ENCODE data around the gene RIPK3. TPM values are rescaled to one million over a fixed set of nuclear protein-coding genes. Genes with fewer than 3 reads are reported as not detected.
A peak's percentile ranks its signal among the peaks of the same experiment; 100 is the strongest.

RIPK3 gene
- total RNA-seq, 1 experiment from 2014 or later, result not detected

DNA sequence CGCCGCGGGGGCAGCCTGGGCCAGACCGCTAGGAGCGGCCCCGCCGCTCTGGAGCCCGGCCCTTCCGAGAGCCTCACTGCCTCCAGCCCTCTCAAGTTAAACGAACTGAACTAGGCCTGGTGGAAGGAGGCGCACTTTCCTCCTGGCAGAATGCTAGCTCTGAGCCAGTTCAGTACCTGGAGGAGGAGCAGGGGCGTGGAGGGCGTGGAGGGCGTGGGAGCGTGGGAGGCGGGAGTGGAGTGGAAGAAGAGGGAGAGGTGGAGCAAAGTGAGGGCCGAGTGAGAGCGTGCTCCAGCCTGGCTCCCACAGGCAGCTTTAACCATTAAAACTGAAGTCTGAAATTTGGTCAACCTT is 23.2 kb downstream of the RIPK3 start:
- H3K9me3 ChIP-seq, result no peaks in the 10 kb centered on the region
- H3K4me3 ChIP-seq, result no peak overlapping the region
- H3K27me3 ChIP-seq, result no peaks in the 10 kb centered on the region
- DNase-seq, result no peak
- no peaks in the 10 kb centered on the region for H3K36me3 ChIP-seq

DNA sequence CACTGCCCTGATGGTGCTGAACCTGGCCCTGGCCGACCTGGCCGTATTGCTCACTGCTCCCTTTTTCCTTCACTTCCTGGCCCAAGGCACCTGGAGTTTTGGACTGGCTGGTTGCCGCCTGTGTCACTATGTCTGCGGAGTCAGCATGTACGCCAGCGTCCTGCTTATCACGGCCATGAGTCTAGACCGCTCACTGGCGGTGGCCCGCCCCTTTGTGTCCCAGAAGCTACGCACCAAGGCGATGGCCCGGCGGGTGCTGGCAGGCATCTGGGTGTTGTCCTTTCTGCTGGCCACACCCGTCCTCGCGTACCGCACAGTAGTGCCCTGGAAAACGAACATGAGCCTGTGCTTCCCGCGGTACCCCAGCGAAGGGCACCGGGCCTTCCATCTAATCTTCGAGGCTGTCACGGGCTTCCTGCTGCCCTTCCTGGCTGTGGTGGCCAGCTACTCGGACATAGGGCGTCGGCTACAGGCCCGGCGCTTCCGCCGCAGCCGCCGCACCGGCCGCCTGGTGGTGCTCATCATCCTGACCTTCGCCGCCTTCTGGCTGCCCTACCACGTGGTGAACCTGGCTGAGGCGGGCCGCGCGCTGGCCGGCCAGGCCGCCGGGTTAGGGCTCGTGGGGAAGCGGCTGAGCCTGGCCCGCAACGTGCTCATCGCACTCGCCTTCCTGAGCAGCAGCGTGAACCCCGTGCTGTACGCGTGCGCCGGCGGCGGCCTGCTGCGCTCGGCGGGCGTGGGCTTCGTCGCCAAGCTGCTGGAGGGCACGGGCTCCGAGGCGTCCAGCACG is 23.8 kb downstream of the RIPK3 start:
- no peak for DNase-seq
- Histone ChIP-seq H3K9me3 (no peaks in the 10 kb centered on the region), H3K36me3 (no peaks in the 10 kb centered on the region), H3K27me3 (no peaks in the 10 kb centered on the region), H3K4me3 (no peak overlapping the region)

DNA sequence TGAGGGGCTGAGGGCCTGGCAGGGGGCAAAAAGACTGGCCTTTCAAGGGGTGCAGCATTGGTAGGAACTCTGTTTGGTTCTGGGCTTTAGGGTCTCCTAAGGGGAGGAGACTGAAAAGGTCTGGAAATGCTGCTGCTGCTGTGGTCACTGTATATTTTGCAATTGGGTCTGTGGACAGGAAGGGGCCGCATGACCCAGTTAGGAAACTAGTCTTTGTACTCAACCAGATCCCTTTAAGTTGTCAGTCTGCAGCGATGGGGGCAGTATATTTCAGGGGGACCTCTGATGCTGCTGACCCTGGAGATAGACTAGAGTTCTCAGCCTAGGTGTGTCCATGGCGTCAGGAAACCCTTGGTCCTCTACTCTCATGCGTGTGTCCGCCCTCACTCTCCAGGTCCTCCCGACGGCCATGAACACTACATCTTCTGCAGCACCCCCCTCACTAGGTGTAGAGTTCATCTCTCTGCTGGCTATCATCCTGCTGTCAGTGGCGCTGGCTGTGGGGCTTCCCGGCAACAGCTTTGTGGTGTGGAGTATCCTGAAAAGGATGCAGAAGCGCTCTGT is 24.5 kb downstream of the RIPK3 start:
- H3K36me3 ChIP-seq, result no peaks in the 10 kb centered on the region
- H3K9me3 ChIP-seq, result no peaks in the 10 kb centered on the region
- H3K4me3 ChIP-seq, result no peak overlapping the region
- no peaks in the 10 kb centered on the region for H3K27me3 ChIP-seq
- DNase-seq, result no peak

DNA sequence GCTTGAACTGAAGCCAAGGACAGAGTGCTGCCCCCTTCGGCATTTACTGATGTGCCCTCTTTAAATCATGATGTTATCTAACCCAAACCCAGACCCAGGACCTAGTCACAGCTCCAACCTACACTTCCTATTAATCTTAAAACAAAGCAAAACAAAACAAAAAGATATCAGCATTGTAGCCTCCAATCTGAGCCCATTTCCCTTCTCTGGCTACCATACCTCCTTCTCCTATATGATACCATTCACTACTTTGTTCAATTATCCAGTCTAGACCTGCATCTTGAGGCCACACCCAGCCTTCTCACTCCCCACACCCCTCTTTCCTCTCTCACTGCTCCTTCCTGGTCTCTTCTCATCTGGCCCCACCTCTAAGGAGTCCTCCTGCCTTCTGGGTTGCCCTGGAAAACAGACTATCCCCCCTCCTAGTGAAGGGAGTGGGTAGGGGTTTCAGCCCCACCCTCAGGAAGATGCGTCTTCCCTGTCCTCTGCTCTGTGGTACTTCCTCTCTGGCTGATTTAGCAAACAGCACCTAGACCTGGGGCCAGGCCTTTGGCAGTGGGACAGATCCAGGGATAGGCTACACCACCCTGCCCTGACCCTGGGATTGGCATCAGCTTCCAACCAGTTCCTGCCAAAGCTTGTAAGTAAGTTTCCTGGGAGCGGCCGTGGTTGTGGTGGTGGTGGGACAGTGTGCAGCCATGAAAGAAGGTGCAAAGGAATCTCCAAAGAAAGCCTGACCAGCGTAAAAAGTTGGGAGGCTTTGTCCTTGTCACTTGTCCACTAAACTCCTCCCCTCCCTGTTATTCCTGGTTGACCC is 25.2 kb downstream of the RIPK3 start:
- Histone ChIP-seq H3K36me3 (no peaks in the 10 kb centered on the region), H3K27me3 (no peaks in the 10 kb centered on the region), H3K9me3 (no peaks in the 10 kb centered on the region), H3K4me3 (no peak overlapping the region)
- DNase-seq, result no peak

DNA sequence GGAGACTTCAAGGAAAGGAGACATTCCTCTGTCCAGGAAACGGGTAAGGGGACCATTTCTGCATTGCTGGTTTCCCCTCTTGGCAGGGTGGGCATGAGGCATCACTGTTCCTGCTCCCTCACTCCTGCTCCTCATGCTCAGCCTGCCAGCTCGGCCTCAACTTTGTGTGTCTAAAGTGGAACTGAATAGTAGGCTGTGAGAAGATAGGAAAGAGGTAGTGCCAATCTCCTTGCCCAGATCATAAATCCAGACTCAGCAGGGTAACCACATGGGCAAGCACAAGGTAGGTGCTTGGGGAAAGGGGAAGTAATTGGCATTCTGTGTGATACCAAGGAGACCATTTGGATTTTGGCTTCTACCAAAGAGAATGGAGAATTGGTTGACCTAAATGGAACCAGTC is 25.9 kb downstream of the RIPK3 start:
- no peak overlapping the region for H3K4me3 ChIP-seq
- H3K36me3 ChIP-seq, result peaks cover under 1% of the 10 kb centered on the region; the same call in 1 of the 2 replicates
- no peaks in the 10 kb centered on the region for H3K9me3 ChIP-seq
- H3K27me3 ChIP-seq, result no peaks in the 10 kb centered on the region
- no peak for DNase-seq

DNA sequence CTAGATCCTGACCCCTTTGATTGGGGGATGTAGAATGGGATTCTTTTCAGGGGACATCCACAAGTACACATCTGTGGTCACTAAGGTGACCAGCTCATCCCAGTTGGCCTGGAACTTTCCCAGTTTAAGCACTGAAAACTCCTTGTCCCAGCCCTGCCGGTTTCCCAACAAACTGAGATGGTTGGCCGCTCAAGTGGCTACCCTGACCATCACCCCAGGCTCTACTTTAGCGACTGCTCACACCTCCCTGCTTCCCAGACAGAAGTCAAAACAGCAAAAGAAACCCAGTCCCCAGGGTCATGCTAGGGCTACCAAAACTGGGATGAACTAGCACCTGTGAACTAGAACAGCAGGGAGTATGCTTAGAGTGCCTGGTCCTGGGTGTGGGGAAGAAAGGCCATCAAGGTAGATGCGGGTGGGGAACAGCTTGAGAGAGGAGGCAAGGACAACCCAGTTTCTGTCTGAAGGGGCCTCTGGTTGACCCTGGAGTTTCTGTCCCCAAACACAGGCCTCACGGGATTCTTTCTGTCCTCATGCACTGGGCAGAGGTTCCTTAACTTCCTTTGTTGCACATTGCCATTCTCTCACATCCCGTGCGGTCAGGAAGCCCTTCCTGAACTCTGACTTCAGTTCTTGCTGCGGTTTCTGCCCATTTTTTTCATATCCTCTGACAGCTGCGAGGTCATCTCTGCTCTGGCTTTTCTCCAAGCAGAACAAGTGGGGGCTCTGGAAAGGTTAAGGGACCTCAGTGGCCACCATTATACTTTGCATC is 26.9 kb downstream of the RIPK3 start:
- no peak for DNase-seq
- H3K9me3 ChIP-seq, result no peaks in the 10 kb centered on the region
- peaks cover 2% of the 10 kb centered on the region; the same call in 1 of the 2 replicates for H3K36me3 ChIP-seq
- no peak overlapping the region for H3K4me3 ChIP-seq
- no peaks in the 10 kb centered on the region for H3K27me3 ChIP-seq

DNA sequence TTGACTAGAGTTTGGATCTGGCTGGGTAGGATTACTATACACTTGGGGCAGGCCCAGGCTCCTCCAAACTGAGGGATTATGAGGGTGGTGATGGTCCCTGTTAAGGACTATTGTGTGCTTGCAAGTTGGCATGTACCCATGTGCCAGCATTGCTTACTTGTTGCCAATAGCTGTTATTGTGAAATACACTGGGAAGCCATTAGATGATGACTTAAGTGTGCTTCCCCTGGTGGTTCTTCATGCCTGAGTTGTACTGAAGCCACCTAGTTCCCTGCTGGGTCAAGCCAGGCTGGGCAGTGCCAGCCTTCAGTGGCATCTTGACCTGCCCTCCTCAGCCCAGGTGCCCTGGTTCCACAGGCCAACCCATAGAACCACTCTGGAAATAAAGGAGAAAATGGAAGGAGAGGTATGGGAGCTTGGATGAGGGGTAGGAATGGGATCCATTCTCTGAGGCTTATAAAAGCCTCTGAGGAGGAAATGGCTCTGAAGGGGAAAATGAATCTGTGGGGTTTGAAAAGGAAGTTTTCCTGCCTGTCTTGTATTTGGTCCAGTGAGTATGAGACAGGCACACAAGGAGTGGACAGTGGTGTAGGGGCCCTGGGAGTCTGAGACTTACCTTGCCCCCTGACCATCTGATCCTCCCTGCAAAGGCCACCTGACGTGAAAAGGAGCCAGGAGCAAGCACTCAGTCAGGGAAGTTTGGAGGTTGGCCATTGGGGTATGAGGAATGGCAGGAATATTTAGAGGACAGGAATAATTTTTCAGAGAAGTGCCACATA is 27.8 kb downstream of the RIPK3 start:
- Histone ChIP-seq H3K27me3 (no peaks in the 10 kb centered on the region), H3K4me3 (no peak overlapping the region), H3K9me3 (no peaks in the 10 kb centered on the region), H3K36me3 (peaks cover 2% of the 10 kb centered on the region; the same call in 1 of the 2 replicates)
- no peak for DNase-seq

DNA sequence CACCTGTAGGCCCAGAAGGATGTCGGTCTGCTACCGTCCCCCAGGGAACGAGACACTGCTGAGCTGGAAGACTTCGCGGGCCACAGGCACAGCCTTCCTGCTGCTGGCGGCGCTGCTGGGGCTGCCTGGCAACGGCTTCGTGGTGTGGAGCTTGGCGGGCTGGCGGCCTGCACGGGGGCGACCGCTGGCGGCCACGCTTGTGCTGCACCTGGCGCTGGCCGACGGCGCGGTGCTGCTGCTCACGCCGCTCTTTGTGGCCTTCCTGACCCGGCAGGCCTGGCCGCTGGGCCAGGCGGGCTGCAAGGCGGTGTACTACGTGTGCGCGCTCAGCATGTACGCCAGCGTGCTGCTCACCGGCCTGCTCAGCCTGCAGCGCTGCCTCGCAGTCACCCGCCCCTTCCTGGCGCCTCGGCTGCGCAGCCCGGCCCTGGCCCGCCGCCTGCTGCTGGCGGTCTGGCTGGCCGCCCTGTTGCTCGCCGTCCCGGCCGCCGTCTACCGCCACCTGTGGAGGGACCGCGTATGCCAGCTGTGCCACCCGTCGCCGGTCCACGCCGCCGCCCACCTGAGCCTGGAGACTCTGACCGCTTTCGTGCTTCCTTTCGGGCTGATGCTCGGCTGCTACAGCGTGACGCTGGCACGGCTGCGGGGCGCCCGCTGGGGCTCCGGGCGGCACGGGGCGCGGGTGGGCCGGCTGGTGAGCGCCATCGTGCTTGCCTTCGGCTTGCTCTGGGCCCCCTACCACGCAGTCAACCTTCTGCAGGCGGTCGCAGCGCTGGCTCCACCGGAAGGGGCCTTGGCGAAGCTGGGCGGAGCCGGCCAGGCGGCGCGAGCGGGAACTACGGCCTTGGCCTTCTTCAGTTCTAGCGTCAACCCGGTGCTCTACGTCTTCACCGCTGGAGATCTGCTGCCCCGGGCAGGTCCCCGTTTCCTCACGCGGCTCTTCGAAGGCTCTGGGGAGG is 28.9 kb downstream of the RIPK3 start, which contains the start of gene LTB4R:
Gene LTB4R, plus strand, starts transcription at position 857 of the 959 bp plus-strand sequence. CDS start 4,150 bp downstream, outside the sequence.
- Histone ChIP-seq H3K9me3 (no peaks in the 10 kb centered on the region), H3K36me3 (peaks cover 2% of the 10 kb centered on the region; the same call in 1 of the 2 replicates), H3K27me3 (no peaks in the 10 kb centered on the region), H3K4me3 (no peak within 1 kb of the TSS)
- no peak for DNase-seq

DNA sequence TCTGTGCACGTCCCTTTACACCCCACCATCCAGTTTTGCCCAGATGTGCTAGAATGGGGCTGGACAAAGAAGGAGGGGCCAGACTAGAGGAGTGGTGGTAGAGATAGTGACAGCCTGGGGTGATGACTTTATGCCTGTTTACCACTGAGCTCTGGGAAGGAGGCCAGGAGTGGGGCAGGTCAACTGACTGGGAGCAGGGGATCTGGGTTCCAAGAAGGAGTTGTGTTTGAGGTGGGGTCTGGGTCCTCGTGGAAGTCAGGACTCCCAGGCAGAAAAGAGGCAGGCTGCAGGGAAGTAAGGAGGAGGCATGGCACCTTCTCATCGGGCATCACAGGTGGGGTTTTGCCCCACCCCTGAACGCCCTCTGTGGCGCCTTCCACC is 29.5 kb downstream of the RIPK3 start:
- Histone ChIP-seq H3K9me3 (no peaks in the 10 kb centered on the region), H3K36me3 (peaks cover 2% of the 10 kb centered on the region; the same call in 1 of the 2 replicates), H3K27me3 (no peaks in the 10 kb centered on the region), H3K4me3 (no peak overlapping the region)
- no peak for DNase-seq

DNA sequence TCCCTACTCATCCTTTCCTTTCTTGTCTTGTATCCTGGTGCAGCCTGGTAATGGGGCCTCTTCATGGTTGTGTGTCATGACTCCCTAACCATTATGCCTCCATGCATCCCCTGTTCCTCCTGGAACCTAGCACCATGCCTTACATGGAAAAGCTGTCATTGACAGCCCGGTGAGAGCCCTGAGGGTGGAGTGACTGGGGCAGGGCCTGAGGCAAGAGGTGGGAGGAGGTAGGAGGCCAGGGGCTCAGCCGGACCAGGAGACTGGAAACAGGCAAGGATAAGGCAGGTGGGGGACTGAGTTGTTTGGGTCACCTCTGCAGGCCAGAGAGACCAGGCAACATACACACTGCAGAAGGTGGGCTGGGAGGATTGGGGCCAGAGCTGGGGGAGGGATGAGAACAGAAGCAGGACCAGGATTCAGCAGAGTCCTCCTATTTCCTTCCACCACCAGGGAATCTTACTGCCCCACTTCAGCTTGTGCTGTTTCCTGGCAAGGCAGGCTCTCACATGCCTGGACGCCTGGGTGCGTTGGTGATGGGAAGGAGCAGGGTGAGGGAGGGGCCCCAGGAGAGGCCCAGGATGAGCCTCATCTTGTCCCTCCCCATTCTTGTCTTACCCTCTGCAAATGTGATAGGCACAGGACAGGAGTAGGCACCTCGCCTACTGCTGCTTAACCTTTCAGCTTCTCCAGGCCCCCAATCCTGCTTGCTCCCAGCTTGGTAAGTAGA is 30.1 kb downstream of the RIPK3 start, which contains the start of gene LTB4R2:
Gene LTB4R2, plus strand, starts transcription at position 603 of the 727 bp plus-strand sequence. CDS start 525 bp downstream, outside the sequence.
- Histone ChIP-seq H3K36me3 (peaks cover 2% of the 10 kb centered on the region; the same call in 1 of the 2 replicates), H3K4me3 (no peak within 1 kb of the TSS), H3K9me3 (no peaks in the 10 kb centered on the region), H3K27me3 (no peaks in the 10 kb centered on the region)
- no peak for DNase-seq

DNA sequence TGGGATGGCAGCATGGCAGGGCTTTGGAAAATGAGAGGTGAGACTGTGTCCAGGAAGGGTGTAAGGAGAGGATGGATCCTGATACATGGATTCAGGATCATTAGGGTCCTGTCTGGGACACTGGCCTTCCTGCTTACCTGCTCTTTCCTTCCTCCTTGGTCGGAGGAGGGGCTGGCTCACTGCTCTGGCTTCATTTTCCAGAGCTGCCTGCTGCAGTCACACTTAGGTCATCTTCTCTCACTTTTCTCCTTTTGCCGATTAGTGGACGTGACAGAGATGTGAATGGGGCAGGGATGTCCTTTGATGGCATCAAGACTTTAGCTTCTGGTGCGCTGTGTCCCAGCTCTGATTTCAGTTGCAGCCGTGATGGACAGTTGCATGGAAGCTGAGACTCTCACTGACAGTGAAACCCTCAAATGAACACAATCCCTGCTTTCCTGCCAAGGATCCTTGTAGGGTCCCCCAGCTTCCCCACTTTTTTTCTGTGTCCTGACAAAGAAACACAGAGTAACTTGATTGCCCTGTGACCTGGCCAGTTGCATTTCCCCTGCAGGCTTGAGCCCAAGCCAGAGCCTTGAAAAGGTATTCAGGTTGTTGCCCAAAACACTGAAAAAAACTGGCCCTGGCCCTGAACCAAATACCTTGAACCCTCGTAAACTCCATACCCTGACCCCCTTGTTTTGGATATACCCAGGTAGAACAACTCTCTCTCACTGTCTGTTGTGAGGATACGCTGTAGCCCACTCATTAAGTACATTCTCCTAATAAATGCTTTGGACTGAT is 31.3 kb downstream of the RIPK3 start:
- H3K4me3 ChIP-seq, result no peak overlapping the region
- DNase-seq, result no peak
- H3K9me3 ChIP-seq, result no peaks in the 10 kb centered on the region
- no peaks in the 10 kb centered on the region for H3K27me3 ChIP-seq
- peaks cover 2% of the 10 kb centered on the region; the same call in 1 of the 2 replicates for H3K36me3 ChIP-seq

DNA sequence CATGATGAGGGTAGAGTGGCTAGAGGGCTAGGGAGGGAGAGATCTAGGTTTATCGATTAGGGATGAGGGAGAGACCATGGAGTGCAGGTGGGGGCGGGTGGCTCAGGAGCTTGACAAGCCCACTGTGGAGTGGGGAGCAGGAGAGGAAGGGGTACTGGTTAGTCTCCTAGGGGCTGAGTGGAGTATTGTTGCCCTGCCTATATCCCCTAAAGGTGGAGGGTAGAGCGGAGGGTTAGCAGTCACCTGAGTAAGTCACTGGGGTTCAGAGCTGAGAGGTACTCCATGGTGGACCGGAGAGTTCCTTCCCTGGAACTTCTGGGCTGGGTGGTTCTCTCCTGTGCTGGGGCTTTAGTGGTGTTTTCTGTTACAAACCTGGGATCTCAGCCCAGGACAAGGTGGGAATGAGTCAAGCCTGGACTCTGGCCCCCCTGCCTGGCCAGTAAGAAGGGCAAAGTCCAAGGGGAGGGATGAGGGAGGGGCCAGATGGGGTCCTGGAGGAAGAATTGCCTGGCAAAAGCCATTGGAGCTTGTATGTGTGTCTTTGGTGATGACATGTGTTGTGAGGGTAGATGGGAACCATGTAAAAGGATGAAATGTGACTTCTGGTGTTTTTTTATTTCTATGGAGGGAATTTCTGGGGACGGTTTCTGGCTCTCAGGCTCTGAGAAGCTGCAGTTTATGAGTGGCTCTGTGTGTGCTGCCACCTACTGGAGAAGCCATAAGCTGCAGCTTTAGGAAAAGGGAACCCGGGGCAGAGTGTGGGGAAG is 32.0 kb downstream of the RIPK3 start, which contains the start of gene CIDEB:
Gene CIDEB, minus strand, starts transcription at position 403 of the 767 bp plus-strand sequence. Its CDS starts 119 bp downstream, at position 284.
- H3K36me3 ChIP-seq, result peaks cover 3% of the 10 kb centered on the region; the same call in 1 of the 2 replicates
- H3K27me3 ChIP-seq, result no peaks in the 10 kb centered on the region
- H3K9me3 ChIP-seq, result no peaks in the 10 kb centered on the region
- H3K4me3 ChIP-seq, result no peak within 1 kb of the TSS
- peak; percentile 29 for DNase-seq

DNA sequence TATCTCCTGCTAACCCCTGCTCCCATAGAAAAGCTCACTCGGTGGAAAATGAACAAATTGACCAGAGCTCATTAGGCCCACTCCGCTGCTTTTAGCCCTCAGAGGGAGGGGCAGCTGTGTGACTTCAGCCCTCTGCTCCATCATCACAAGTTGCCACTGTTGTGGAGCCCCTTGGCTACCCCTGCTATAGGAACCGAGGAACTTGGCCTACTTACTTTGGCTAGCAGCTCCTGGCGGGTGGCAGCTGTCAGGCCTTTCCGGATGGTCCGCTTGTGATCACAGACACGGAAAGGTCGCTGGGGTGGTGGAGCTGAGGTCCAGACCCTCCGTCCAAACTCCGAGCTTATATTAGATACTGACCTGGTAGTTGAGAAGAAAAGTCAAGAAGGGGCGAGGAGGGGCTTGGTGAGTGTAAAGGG is 32.6 kb downstream of the RIPK3 start:
- no peak for DNase-seq
- peaks cover 9% of the 10 kb centered on the region; the same call in 1 of the 2 replicates for H3K36me3 ChIP-seq
- no peaks in the 10 kb centered on the region for H3K27me3 ChIP-seq
- H3K4me3 ChIP-seq, result no peak overlapping the region
- H3K9me3 ChIP-seq, result no peaks in the 10 kb centered on the region
